Lower leg skin (tissue), 3 donors: ENCODE results near the gene LDLR.

ENCODE experiments used
- CTCF ChIP-seq, 3 donors: fragments of 450-650 bp; IDR thresholded peaks; one replicate each; pipeline ENCODE4 v1.5.1; 2016; ENCODE audit warnings: antibody characterized with exemption in 3 of 3, mild to moderate bottlenecking in 3 of 3, moderate library complexity in 2 of 3
- POLR2A ChIP-seq, 2 donors: fragments of 450-650 bp; IDR thresholded peaks; one replicate each; pipeline ENCODE4 v1.6.1; 2016 to 2017; ENCODE audit warnings: antibody characterized with exemption in 2 of 2, mild to moderate bottlenecking in 1 of 2, moderate library complexity in 1 of 2

GRCh38 chr19:11069561-11069960 lies 19.7 kb upstream of the LDLR start:
- TF ChIP-seq CTCF (IDR thresholded peaks at IDR 0.05) (no peak), POLR2A (IDR thresholded peaks at IDR 0.05) (no peak)
